ENCODE measurements around the gene CRELD2. TPM values are rescaled to one million over a fixed set of nuclear protein-coding genes. Genes with fewer than 3 reads are reported as not detected.
A peak's percentile ranks its signal among the peaks of the same experiment; 100 is the strongest.

The CRELD2 gene
- total and polyA plus RNA-seq, 4 donors, result 12.6 to 43.5 (median 36.4) TPM

DNA sequence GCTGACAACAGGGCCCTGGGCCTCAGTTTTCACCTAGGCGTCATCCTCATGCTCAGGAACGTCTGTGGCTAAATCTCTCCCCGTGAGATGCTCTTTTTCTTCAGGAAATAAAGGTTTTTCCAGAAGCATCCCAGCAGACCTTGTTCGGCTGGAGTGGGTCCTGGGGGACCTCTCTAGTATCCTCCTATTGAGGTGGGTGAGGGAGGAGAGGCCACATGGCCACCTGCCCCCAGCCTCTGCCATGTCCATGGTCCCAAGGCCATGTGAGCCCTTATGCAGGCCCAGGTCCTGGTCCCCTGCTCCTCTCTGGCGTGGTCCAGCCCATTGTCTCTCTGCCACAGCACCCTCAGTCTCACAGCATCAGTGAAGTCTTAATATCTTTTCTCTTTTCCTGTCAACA lies 22.2 kb upstream of the CRELD2 start:
- no peaks in the 10 kb centered on the region for H3K27me3 ChIP-seq (ENCODE audit: control insufficient read depth in 1 of 2, insufficient read depth in 2 of 2, low read length in 1 of 2)
- peak in 1 of 2 donors; percentile 39 for DNase-seq
- no peaks in the 10 kb centered on the region for H3K4me1 ChIP-seq (ENCODE audit: control insufficient read depth in 1 of 2, insufficient read depth in 2 of 2, low read length in 2 of 2)
- peaks cover 1% of the 10 kb centered on the region for H3K9me3 ChIP-seq (ENCODE audit: control insufficient read depth, low read length)
- H3K36me3 ChIP-seq (ENCODE audit: control insufficient read depth in 1 of 2, insufficient read depth in 2 of 2, low read length in 1 of 2), result peaks cover 0 to 2% of the 10 kb centered on the region in 2 donors
- 91 to 95% methylated on average over 5 of the region's 5 CpGs for WGBS, 2 donors
- no peak for ATAC-seq (ENCODE audit: low FRiP score)
- no peak overlapping the region for H3K4me3 ChIP-seq (ENCODE audit: low read length in 2 of 2)
- H3K27ac ChIP-seq (ENCODE audit: low read depth in 1 of 2, low read length in 2 of 2), result no peak overlapping the region
- intact Hi-C loops (cut with DNase I), result no loop called here

- Histone ChIP-seq H3K9me3 (ENCODE audit: control insufficient read depth, low read length) (peaks cover 1% of the 10 kb centered on the region), H3K4me1 (ENCODE audit: control insufficient read depth in 1 of 2, insufficient read depth in 2 of 2, low read length in 2 of 2) (no peaks in the 10 kb centered on the region), H3K4me3 (ENCODE audit: low read length in 2 of 2) (no peak overlapping the region), H3K27me3 (ENCODE audit: control insufficient read depth in 1 of 2, insufficient read depth in 2 of 2, low read length in 1 of 2) (no peaks in the 10 kb centered on the region), H3K36me3 (ENCODE audit: control insufficient read depth in 1 of 2, insufficient read depth in 2 of 2, low read length in 1 of 2) (peaks cover 2 to 4% of the 10 kb centered on the region in 2 donors), H3K27ac (ENCODE audit: low read depth in 1 of 2, low read length in 2 of 2) (no peak overlapping the region)
- intact Hi-C loops (cut with DNase I), result no loop called here
- no peak for ATAC-seq (ENCODE audit: low FRiP score)
- 96 to 97% methylated on average over 8 of the region's 8 CpGs for WGBS, 2 donors
- no peak for DNase-seq
These were observed 21.3 kb upstream of the CRELD2 start for GRCh38 chr22:49897015-49897684.

DNA sequence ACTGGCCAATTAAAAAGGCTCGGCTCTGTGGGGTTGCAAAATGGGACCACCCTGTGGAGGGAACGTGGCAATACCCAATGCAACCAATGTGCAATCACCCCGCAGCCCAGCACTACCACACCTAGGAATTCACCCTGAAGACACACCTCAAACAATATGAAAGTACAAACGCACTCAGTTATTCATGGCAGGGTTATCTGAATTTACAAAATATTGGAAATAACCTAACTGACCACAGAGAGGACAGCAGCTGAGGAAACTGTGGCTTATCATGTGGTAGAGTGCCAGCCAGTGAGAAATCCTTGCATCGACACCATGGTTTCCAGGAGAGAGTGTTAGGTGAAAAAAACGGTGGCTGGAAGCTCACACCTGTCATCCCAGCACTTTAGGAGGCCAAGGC lies 18.9 kb upstream of the CRELD2 start:
- Histone ChIP-seq H3K4me1 (ENCODE audit: control insufficient read depth in 1 of 2, insufficient read depth in 2 of 2, low read length in 2 of 2) (no peaks in the 10 kb centered on the region), H3K9me3 (ENCODE audit: control insufficient read depth, low read length) (peaks cover 1% of the 10 kb centered on the region), H3K36me3 (ENCODE audit: control insufficient read depth in 1 of 2, insufficient read depth in 2 of 2, low read length in 1 of 2) (peaks cover 0 to 6% of the 10 kb centered on the region in 2 donors), H3K27ac (ENCODE audit: low read depth in 1 of 2, low read length in 2 of 2) (no peak overlapping the region), H3K27me3 (ENCODE audit: control insufficient read depth in 1 of 2, insufficient read depth in 2 of 2, low read length in 1 of 2) (no peaks in the 10 kb centered on the region), H3K4me3 (ENCODE audit: low read length in 2 of 2) (no peak overlapping the region)
- DNase-seq (peak in 1 of 2 donors; percentile 21), ATAC-seq (ENCODE audit: low FRiP score) (no peak)
- WGBS, 2 donors, result 94% methylated on average over 6 of the region's 6 CpGs
- intact Hi-C loops (cut with DNase I), result no loop called here

DNA sequence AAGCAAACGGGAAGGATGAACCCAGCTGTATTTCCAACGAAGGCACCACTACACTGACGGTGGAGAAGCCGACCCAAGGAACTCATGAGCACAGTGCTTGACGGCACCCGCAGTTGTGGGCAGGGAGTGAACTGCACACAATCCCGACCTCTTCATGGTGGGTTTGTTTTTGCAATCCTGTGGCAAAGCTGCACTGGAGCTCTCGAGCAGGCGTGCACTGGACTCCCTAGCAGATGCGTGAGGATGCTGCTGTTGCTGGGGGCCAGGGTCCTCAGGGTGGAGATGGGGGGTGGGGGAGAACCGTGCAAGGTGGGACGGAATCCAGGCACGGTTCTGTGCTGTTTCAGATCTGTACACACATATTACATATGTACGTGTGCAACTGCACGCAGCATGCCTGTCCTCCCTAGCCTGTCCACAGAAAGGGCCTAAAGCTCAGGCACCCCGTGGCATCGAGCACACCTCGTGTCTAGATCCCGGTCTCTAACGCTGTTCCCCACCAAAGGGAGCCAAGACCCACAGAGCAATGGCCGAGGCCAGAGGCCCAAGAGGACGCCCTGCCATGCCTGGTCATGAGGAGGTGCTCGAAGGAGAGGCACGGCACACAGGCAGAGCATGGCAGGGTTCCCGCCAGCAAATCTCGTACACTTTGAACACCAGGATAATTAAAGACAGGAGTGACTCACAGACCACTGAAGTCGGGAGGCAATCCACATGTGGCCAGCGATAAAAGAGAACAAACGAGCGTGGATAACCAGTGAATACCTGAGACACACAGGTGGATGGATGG lies 17.8 kb upstream of the CRELD2 start:
- 86 to 87% methylated on average over 30 of the region's 30 CpGs for whole genome bisulfite sequencing, 2 donors
- intact Hi-C loops (cut with DNase I), result no loop called here
- ATAC-seq (ENCODE audit: low FRiP score) (no peak), DNase-seq (peak in 1 of 2 donors; percentile 58)
- Histone ChIP-seq H3K27ac (ENCODE audit: low read depth in 1 of 2, low read length in 2 of 2) (no peak overlapping the region), H3K36me3 (ENCODE audit: control insufficient read depth in 1 of 2, insufficient read depth in 2 of 2, low read length in 1 of 2) (peaks cover 0 to 6% of the 10 kb centered on the region in 2 donors), H3K4me3 (ENCODE audit: low read length in 2 of 2) (no peak overlapping the region), H3K9me3 (ENCODE audit: control insufficient read depth, low read length) (peaks cover 1% of the 10 kb centered on the region), H3K27me3 (ENCODE audit: control insufficient read depth in 1 of 2, insufficient read depth in 2 of 2, low read length in 1 of 2) (no peaks in the 10 kb centered on the region), H3K4me1 (ENCODE audit: control insufficient read depth in 1 of 2, insufficient read depth in 2 of 2, low read length in 2 of 2) (no peaks in the 10 kb centered on the region)

DNA sequence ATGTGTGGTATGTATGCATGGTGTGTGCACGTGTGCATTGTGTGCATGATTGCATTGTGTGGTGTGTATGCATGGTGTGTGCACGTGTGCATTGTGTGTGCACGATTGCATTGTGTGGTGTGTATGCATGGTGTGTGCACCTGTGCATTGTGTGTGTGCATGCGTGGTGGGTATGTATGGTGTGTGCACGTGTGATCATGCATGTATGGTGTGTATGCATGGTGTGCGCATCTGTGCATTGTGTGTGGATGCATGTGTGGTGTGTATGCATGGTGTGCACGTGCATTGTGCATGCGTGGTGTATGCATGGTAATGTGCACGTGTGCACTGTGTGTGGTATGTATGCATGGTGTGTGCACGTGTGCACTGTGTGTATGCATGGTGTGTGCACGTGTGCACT lies 17.0 kb upstream of the CRELD2 start:
- Histone ChIP-seq H3K4me3 (ENCODE audit: low read length in 2 of 2) (no peak overlapping the region), H3K27me3 (ENCODE audit: control insufficient read depth in 1 of 2, insufficient read depth in 2 of 2, low read length in 1 of 2) (no peaks in the 10 kb centered on the region), H3K36me3 (ENCODE audit: control insufficient read depth in 1 of 2, insufficient read depth in 2 of 2, low read length in 1 of 2) (peaks cover 0 to 7% of the 10 kb centered on the region in 2 donors), H3K4me1 (ENCODE audit: control insufficient read depth in 1 of 2, insufficient read depth in 2 of 2, low read length in 2 of 2) (no peaks in the 10 kb centered on the region), H3K9me3 (ENCODE audit: control insufficient read depth, low read length) (no peaks in the 10 kb centered on the region), H3K27ac (ENCODE audit: low read depth in 1 of 2, low read length in 2 of 2) (no peak overlapping the region)
- 96% methylated on average over 11 of the region's 11 CpGs for WGBS, 2 donors
- DNase-seq (peak in 1 of 2 donors; percentile 30), ATAC-seq (ENCODE audit: low FRiP score) (no peak)
- intact Hi-C loops (cut with DNase I), result no loop called here

- H3K27me3 ChIP-seq (ENCODE audit: control insufficient read depth in 1 of 2, insufficient read depth in 2 of 2, low read length in 1 of 2), result no peaks in the 10 kb centered on the region
- H3K36me3 ChIP-seq (ENCODE audit: control insufficient read depth in 1 of 2, insufficient read depth in 2 of 2, low read length in 1 of 2), result peaks cover 0 to 16% of the 10 kb centered on the region in 2 donors
- WGBS, 2 donors, result 86 to 87% methylated on average over 17 of the region's 17 CpGs
- H3K4me3 ChIP-seq (ENCODE audit: low read length in 2 of 2), result no peak overlapping the region
- ATAC-seq (ENCODE audit: low FRiP score) (peak; percentile 41), DNase-seq (no peak)
- no peaks in the 10 kb centered on the region for H3K9me3 ChIP-seq (ENCODE audit: control insufficient read depth, low read length)
- intact Hi-C loops (cut with DNase I), result no loop called here
- no peaks in the 10 kb centered on the region for H3K4me1 ChIP-seq (ENCODE audit: control insufficient read depth in 1 of 2, insufficient read depth in 2 of 2, low read length in 2 of 2)
- no peak overlapping the region for H3K27ac ChIP-seq (ENCODE audit: low read depth in 1 of 2, low read length in 2 of 2)
These were observed 15.0 kb upstream of the CRELD2 start for GRCh38 chr22:49903322-49904039.

- Histone ChIP-seq H3K27ac (ENCODE audit: low read depth in 1 of 2, low read length in 2 of 2) (no peak overlapping the region), H3K9me3 (ENCODE audit: control insufficient read depth, low read length) (no peaks in the 10 kb centered on the region), H3K4me1 (ENCODE audit: control insufficient read depth in 1 of 2, insufficient read depth in 2 of 2, low read length in 2 of 2) (no peaks in the 10 kb centered on the region), H3K27me3 (ENCODE audit: control insufficient read depth in 1 of 2, insufficient read depth in 2 of 2, low read length in 1 of 2) (no peaks in the 10 kb centered on the region), H3K36me3 (ENCODE audit: control insufficient read depth in 1 of 2, insufficient read depth in 2 of 2, low read length in 1 of 2) (peaks cover 0 to 18% of the 10 kb centered on the region in 2 donors), H3K4me3 (ENCODE audit: low read length in 2 of 2) (no peak overlapping the region)
- no peak for ATAC-seq (ENCODE audit: low FRiP score)
- intact Hi-C loops (cut with DNase I), result no loop called here
- DNase-seq, result no peak
- 87 to 90% methylated on average over 11 of the region's 11 CpGs for WGBS, 2 donors
These were observed 14.4 kb upstream of the CRELD2 start for GRCh38 chr22:49904040-49904369.

DNA sequence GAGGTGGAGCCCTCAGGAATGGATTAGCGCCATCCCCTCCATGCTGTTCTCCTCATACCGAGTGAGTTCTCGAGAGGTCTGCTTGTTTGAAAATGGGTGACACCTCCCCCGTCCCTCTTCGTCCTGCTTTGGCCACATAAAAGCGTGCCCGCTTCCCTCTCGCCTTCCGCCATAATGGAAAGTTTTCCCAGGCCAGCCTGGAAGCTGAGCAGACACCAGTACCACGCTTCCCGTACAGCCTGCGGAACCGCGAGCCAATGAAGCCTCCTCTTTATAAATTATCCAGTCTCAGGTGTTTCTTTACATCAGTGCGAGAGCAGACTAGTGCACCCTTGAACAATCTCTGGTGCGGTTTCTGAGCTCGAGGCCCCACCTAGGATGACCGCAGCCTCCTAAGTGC lies 13.0 kb upstream of the CRELD2 start:
- Histone ChIP-seq H3K4me1 (ENCODE audit: control insufficient read depth in 1 of 2, insufficient read depth in 2 of 2, low read length in 2 of 2) (no peaks in the 10 kb centered on the region), H3K36me3 (ENCODE audit: control insufficient read depth in 1 of 2, insufficient read depth in 2 of 2, low read length in 1 of 2) (peaks cover 0 to 18% of the 10 kb centered on the region in 2 donors), H3K27ac (ENCODE audit: low read depth in 1 of 2, low read length in 2 of 2) (no peak overlapping the region), H3K27me3 (ENCODE audit: control insufficient read depth in 1 of 2, insufficient read depth in 2 of 2, low read length in 1 of 2) (no peaks in the 10 kb centered on the region), H3K4me3 (ENCODE audit: low read length in 2 of 2) (no peak overlapping the region), H3K9me3 (ENCODE audit: control insufficient read depth, low read length) (no peaks in the 10 kb centered on the region)
- DNase-seq, result peak in 1 of 2 donors; percentile 28
- 94 to 95% methylated on average over 18 of the region's 18 CpGs for WGBS, 2 donors
- ATAC-seq (ENCODE audit: low FRiP score), result no peak
- intact Hi-C loops (cut with DNase I), result no loop called here
